Tibial nerve (tissue), 4 donors: ENCODE data around the gene CDH13. TPM values are rescaled to one million over a fixed set of nuclear protein-coding genes. Genes with fewer than 3 reads are reported as not detected.

Experiments
- DNase-seq, 2 donors: peaks; one replicate each; pipeline ENCODE4 v3.0.0-alpha.2; 2019; ENCODE audit warnings: low spot score in 2 of 2
- H3K27ac ChIP-seq, 4 donors: fragments of 200-600 bp; sonication (generic) in 3 of 4; one replicate each; pipeline ENCODE4 v1.5.1; 2017 to 2019; ENCODE audit warnings: mild to moderate bottlenecking in 1 of 4
- H3K27me3 ChIP-seq, 2 donors: fragments of 200-600 bp; sonication (generic) in 1 of 2; one replicate each; pipeline versions ENCODE4 v1.5.1 to v1.6.0; 2017 to 2019
- H3K36me3 ChIP-seq, 3 donors: fragments of 200-600 bp; sonication (generic); one replicate each; pipeline ENCODE4 v1.5.1; 2018 to 2019
- H3K4me1 ChIP-seq, 4 donors: fragments of 200-600 bp; sonication (generic) in 3 of 4; one replicate each; pipeline ENCODE4 v1.5.1; 2017 to 2019
- H3K4me3 ChIP-seq, 4 donors: fragments of 200-600 bp; sonication (generic) in 3 of 4; one replicate each; pipeline ENCODE4 v1.5.1; 2017 to 2019; ENCODE audit warnings: mild to moderate bottlenecking in 1 of 4, moderate library complexity in 1 of 4
- H3K9me3 ChIP-seq, 4 donors: fragments of 200-600 bp; sonication (generic) in 3 of 4; one replicate each; pipeline ENCODE4 v1.5.1; 2017 to 2019
- EP300 ChIP-seq, 2 donors: sonication (generic); formaldehyde crosslinking; IDR thresholded peaks; one replicate each; pipeline ENCODE4 v1.6.1; 2017; ENCODE audit warnings: antibody characterized with exemption in 2 of 2, mild to moderate bottlenecking in 1 of 2
- POLR2A ChIP-seq, 2 donors: fragments of 450-650 bp; IDR thresholded peaks; one replicate each; pipeline ENCODE4 v1.6.1; 2017; ENCODE audit warnings: antibody characterized with exemption in 2 of 2, mild to moderate bottlenecking in 2 of 2, moderate library complexity in 2 of 2
- WGBS, 2 donors: methylation state at CpG; one replicate each; pipeline ENCODE4 v1.1.5; 2018; 5-methylcytosine and 5-hydroxymethylcytosine counted together
- total RNA-seq, 4 donors: library from RNA; depleted of rRNA; stranded (reverse); fragments of >200 nt; gene quantifications; one replicate each; pipeline ENCODE4 v1.1.0, GENCODE V29; 2016
- TF ChIP-seq, protein P1 (sequence below), 5 experiments: fragments of 200-600 bp in 3 of 5; fragments of 450-650 bp in 2 of 5; sonication (generic) in 3 of 5; IDR thresholded peaks; one replicate each; pipeline ENCODE4 v1.5.1; 2016 to 2019; ENCODE audit warnings: antibody characterized with exemption in 5 of 5, mild to moderate bottlenecking in 3 of 5, moderate library complexity in 2 of 5

Gene CDH13
- total RNA-seq, 4 donors from 2014 or later: 4.1 to 14.4 (median 5.8) TPM

DNA sequence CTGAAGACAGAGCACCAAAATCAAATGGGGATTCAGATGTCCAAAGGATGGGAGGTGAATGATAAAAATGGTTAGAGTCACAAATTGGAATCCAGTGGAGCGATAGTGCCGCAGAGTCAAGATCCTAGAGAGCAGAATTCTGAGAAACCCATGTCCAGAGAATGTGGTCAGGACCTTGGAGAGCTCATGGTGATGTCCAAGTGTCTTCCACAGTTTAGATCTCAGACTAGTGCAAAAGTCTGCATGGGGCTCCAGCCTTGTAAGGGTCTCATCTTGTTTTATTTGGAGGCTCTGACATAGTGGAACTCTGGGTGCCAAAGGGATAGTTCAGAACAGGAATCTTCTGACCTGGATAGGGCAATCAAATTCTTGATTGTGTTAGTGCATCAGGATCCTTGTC, 935.1 kb downstream of the CDH13 start:
- no peak for DNase-seq
- 88% methylated on average over 2 of the region's 2 CpGs for WGBS, 2 donors
- H3K27ac ChIP-seq: no peak overlapping the region
- no peak overlapping the region for H3K4me3 ChIP-seq
- TF ChIP-seq POLR2A (IDR thresholded peaks at IDR 0.05) (no peak), EP300 (IDR thresholded peaks at IDR 0.05) (no peak)
- TF ChIP-seq, protein P1, sequence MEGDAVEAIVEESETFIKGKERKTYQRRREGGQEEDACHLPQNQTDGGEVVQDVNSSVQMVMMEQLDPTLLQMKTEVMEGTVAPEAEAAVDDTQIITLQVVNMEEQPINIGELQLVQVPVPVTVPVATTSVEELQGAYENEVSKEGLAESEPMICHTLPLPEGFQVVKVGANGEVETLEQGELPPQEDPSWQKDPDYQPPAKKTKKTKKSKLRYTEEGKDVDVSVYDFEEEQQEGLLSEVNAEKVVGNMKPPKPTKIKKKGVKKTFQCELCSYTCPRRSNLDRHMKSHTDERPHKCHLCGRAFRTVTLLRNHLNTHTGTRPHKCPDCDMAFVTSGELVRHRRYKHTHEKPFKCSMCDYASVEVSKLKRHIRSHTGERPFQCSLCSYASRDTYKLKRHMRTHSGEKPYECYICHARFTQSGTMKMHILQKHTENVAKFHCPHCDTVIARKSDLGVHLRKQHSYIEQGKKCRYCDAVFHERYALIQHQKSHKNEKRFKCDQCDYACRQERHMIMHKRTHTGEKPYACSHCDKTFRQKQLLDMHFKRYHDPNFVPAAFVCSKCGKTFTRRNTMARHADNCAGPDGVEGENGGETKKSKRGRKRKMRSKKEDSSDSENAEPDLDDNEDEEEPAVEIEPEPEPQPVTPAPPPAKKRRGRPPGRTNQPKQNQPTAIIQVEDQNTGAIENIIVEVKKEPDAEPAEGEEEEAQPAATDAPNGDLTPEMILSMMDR (IDR thresholded peaks at IDR 0.05): no peak
- H3K27me3 ChIP-seq: no peaks in the 10 kb centered on the region
- no peaks in the 10 kb centered on the region for H3K36me3 ChIP-seq
- H3K4me1 ChIP-seq: no peaks in the 10 kb centered on the region
- no peaks in the 10 kb centered on the region for H3K9me3 ChIP-seq

DNA sequence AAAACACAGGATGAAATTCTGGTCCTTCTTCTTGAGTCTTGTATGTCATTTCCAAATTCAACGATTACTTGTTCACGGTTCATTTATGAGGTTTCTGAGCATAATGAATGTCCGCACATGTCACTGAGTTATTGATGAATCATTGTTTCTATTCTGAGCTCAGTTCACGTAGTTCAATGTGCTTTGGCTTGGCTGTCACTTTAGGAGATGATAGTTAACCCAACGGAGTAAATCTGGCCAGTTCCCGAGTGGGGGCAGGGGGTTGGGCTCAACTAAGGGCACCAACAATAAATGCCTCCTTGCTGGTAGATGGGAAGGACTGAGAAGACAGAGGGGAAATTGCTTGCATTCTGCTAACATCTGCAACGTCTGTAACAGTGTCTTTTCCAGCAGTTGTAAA, 941.6 kb downstream of the CDH13 start:
- Histone ChIP-seq H3K4me3 (no peak overlapping the region), H3K36me3 (no peaks in the 10 kb centered on the region), H3K9me3 (no peaks in the 10 kb centered on the region), H3K27ac (no peak overlapping the region), H3K4me1 (no peaks in the 10 kb centered on the region), H3K27me3 (no peaks in the 10 kb centered on the region)
- no peak for DNase-seq
- 49 to 57% methylated on average over 7 of the region's 7 CpGs for WGBS, 2 donors
- TF ChIP-seq, protein P1 (IDR thresholded peaks at IDR 0.05): no peak
- TF ChIP-seq EP300 (IDR thresholded peaks at IDR 0.05) (no peak), POLR2A (IDR thresholded peaks at IDR 0.05) (no peak)

DNA sequence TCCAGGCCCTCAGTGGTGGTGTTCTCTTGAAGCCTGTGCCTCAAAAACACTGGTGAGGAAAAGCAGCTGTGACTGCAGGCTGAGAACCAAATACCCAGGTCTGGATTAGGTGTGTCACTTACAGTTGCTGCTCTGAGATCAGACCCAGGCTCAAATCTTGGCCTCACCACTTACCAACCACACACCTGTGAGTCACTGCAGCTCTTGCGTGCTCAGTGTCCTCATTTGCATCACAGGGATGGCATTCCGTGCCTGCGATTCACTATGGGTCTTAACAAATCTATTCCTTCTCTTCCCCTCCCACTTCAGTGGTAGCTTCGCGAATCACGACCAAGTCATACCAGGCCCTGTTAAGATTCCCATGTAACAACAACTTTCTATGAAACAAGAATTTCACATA, 947.6 kb downstream of the CDH13 start:
- TF ChIP-seq POLR2A (IDR thresholded peaks at IDR 0.05): no peak
- TF ChIP-seq, protein P1 (IDR thresholded peaks at IDR 0.05): no peak
- no peak for TF ChIP-seq EP300 (IDR thresholded peaks at IDR 0.05)
- Histone ChIP-seq H3K27ac (no peak overlapping the region), H3K9me3 (peaks cover 0 to 34% (median 0%) of the 10 kb centered on the region in 4 donors), H3K36me3 (no peaks in the 10 kb centered on the region), H3K4me3 (no peak overlapping the region), H3K27me3 (no peaks in the 10 kb centered on the region), H3K4me1 (no peaks in the 10 kb centered on the region)
- 73 to 81% methylated on average over 6 of the region's 6 CpGs for WGBS, 2 donors
- no peak for DNase-seq

DNA sequence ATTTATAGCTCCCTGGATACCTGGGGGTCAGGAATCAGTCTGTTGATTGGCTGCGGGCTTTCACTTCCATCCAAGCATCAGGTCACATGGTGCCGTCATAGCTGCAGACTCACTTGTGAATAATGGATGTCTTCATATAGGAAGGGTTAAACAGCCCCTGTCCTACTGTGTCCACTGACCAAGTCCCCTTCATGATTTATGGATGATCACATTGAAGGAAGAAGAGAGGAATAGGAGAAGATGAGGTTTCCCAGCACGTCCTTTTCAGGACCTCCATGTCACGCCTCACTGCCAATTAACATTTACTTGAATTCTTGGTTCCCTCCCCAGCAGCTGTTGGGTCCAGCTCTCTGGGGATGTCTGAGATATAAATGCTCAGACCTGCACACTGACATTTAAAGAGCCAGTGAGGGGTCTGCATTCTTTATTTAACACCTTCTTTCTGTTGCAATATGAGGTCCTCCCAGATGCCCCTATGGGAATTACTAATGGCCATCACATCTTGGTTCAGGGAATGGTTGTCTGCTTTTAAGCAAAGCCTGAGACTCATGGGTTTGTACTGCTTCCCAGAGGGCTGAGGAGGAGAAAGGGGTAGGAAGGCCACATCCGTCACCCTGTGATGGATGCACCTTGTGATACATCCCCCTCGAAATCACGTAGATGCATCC, 950.4 kb downstream of the CDH13 start:
- no peaks in the 10 kb centered on the region for H3K27me3 ChIP-seq
- peaks cover 0 to 34% (median 0%) of the 10 kb centered on the region in 4 donors for H3K9me3 ChIP-seq
- H3K4me3 ChIP-seq: no peak overlapping the region
- H3K36me3 ChIP-seq: no peaks in the 10 kb centered on the region
- H3K27ac ChIP-seq: no peak overlapping the region
- 74 to 82% methylated on average over 7 of the region's 7 CpGs for WGBS, 2 donors
- no peak for DNase-seq
- no peaks in the 10 kb centered on the region for H3K4me1 ChIP-seq
- no peak for TF ChIP-seq POLR2A (IDR thresholded peaks at IDR 0.05)

DNA sequence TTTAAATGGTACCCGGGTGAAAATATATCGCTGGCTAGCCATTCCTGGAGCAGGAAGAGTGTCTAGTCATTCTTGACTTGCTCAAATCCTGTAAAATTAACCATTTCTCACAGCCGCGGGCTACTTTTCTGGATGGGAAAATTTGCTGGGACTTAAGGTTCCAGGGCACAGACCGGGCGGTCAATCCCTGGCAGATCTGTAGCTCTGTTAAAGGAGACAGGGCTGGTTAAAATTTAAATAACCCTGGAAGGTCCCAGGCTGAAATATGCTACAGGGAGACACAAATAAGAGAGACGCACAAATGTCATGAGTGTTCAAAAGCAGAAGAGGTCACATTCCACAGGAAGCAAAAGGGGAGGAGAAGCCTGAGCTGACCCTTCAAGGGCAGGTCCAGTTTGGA, 951.4 kb downstream of the CDH13 start:
- WGBS, 2 donors: 70 to 90% methylated on average over 7 of the region's 7 CpGs
- no peaks in the 10 kb centered on the region for H3K4me1 ChIP-seq
- H3K36me3 ChIP-seq: no peaks in the 10 kb centered on the region
- H3K27ac ChIP-seq: no peak overlapping the region
- H3K9me3 ChIP-seq: peaks cover 0 to 34% (median 0%) of the 10 kb centered on the region in 4 donors
- H3K27me3 ChIP-seq: no peaks in the 10 kb centered on the region
- no peak for DNase-seq
- TF ChIP-seq EP300 (IDR thresholded peaks at IDR 0.05) (no peak), POLR2A (IDR thresholded peaks at IDR 0.05) (no peak)
- TF ChIP-seq, protein P1 (IDR thresholded peaks at IDR 0.05): no peak
- no peak overlapping the region for H3K4me3 ChIP-seq
